C4-2B (cell line): ENCODE measurements around the gene HMGCS2.

Experiments used
- CTCF ChIP-seq: fragments of 450-650 bp; conservative IDR thresholded peaks from 2 replicates; pipeline ENCODE4 v1.5.1; 2017; ENCODE audit warnings: mild to moderate bottlenecking
- ZFX ChIP-seq: fragments of 450-650 bp; IDR thresholded peaks from 2 replicates; pipeline ENCODE4 v1.6.1; 2017

DNA sequence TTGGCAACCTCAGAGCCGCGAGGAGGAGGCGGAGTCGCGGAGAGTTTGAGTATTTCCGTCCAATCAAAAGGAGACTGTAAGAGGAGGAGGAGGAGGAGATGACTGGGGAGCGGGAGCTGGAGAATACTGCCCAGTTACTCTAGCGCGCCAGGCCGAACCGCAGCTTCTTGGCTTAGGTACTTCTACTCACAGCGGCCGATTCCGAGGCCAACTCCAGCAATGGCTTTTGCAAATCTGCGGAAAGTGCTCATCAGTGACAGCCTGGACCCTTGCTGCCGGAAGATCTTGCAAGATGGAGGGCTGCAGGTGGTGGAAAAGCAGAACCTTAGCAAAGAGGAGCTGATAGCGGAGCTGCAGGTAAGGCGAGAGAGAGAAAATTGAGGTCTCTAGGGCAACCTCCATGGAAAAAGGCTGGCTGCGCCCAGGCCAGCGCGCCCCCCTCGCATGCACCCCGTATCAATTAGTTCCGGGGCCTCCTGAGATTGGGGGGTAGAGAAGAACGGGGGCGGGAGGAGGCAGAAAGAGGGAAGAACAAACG lies 56.8 kb downstream of the HMGCS2 start, which contains the start of gene PHGDH:
- TF ChIP-seq CTCF (no peak), ZFX (peak; percentile 24; the same call in 1 of the 2 replicates)
